HG03457 (cell line): ENCODE data around the gene PRUNE2.

Experiments
- ATAC-seq: cut with Tn5 transposase; IDR thresholded peaks from one replicate; pipeline ENCODE4 v1.9.1; 2021; ENCODE audit warnings: moderate number of reproducible peaks; ENCODE audit not compliant: unreplicated experiment

Gene PRUNE2

GRCh38 chr9:76737154-76737902, 168.6 kb downstream of the PRUNE2 start:
- no peak for ATAC-seq

- ATAC-seq: no peak
Measured at GRCh38 chr9:76734716-76735115, 171.2 kb downstream of the PRUNE2 start.

GRCh38 chr9:76733096-76733495, 172.8 kb downstream of the PRUNE2 start:
- no peak for ATAC-seq

GRCh38 chr9:76732341-76732958, 173.5 kb downstream of the PRUNE2 start:
- no peak for ATAC-seq

GRCh38 chr9:76730801-76731200, 175.1 kb downstream of the PRUNE2 start:
- ATAC-seq: no peak

GRCh38 chr9:76729980-76730737, 175.8 kb downstream of the PRUNE2 start:
- no peak for ATAC-seq

GRCh38 chr9:76729116-76729515, 176.8 kb downstream of the PRUNE2 start:
- ATAC-seq: no peak

- no peak for ATAC-seq
Measured at GRCh38 chr9:76725885-76726284, 180.0 kb downstream of the PRUNE2 start.

- no peak for ATAC-seq
Measured at GRCh38 chr9:76725011-76725546, 180.8 kb downstream of the PRUNE2 start.

GRCh38 chr9:76720245-76720644, 185.7 kb downstream of the PRUNE2 start:
- ATAC-seq: no peak

- no peak for ATAC-seq
Measured at GRCh38 chr9:76718166-76718565, 187.7 kb downstream of the PRUNE2 start.

- no peak for ATAC-seq
Measured at GRCh38 chr9:76717613-76718012, 188.3 kb downstream of the PRUNE2 start.

GRCh38 chr9:76717176-76717575, 188.7 kb downstream of the PRUNE2 start:
- no peak for ATAC-seq

GRCh38 chr9:76716085-76716672, 189.7 kb downstream of the PRUNE2 start:
- ATAC-seq: no peak

- ATAC-seq: no peak
Measured at GRCh38 chr9:76713381-76713780, 192.5 kb downstream of the PRUNE2 start.

- ATAC-seq: no peak
Measured at GRCh38 chr9:76709020-76709419, 196.9 kb downstream of the PRUNE2 start.

GRCh38 chr9:76707510-76707909, 198.4 kb downstream of the PRUNE2 start:
- no peak for ATAC-seq

- no peak for ATAC-seq
Measured at GRCh38 chr9:76704593-76705204, 201.2 kb downstream of the PRUNE2 start.

GRCh38 chr9:76703270-76703669, 202.6 kb downstream of the PRUNE2 start:
- no peak for ATAC-seq

GRCh38 chr9:76701441-76702039, 204.4 kb downstream of the PRUNE2 start:
- ATAC-seq: no peak
